GM19397 (cell line): Measurements from ENCODE around the gene HACD4.
"Not testable (repeated sequence)": the region's sequence is repeated elsewhere in the genome, so short reads cannot be mapped to it uniquely, and the experiment has no call there.

Experiments used
- ATAC-seq: cut with Tn5 transposase; IDR thresholded peaks from one replicate; pipeline ENCODE4 v1.9.1; 2021; ENCODE audit warnings: mild to moderate bottlenecking, moderate library complexity; ENCODE audit not compliant: unreplicated experiment

HACD4 gene

GRCh38 chr9:20973246-20973947, 58.0 kb downstream of the HACD4 start:
- ATAC-seq = not testable (repeated sequence)

GRCh38 chr9:20972684-20973083, 58.8 kb downstream of the HACD4 start:
- ATAC-seq = no peak

GRCh38 chr9:20962536-20963225, 68.8 kb downstream of the HACD4 start:
- ATAC-seq = no peak

GRCh38 chr9:20950707-20951106, 80.7 kb downstream of the HACD4 start:
- no peak for ATAC-seq
